Stimulated activated CD4-positive, alpha-beta T cell treated with anti-CD3 and anti-CD28 coated beads, Interleukin-12 subunit alpha, Interleukin-12 subunit beta, amount 100 ng/mL, for 4 hours (primary cell): Measurements from ENCODE around the gene EFEMP1.

Experiments
- DNase-seq: peaks from one replicate; pipeline ENCODE4 v3.0.0-alpha.2; 2020

EFEMP1 gene

DNA sequence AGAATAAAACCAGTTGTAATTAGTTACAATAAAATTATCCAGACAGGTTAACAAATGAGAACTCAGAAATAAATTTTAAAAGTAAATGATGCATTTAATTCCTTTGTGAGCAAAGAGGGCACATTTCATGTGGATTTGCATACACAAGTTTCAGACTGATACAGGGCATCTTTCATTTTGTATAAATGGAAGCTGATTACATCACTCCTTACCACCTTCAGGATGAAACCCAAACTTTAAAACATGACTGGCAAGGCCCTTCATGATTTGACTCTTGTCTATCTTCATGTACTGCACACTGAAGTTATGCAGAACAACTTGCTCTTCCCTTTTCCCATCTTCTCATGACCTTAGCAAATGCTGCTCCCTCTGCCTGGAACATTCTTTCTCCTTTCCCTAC is 26.9 kb downstream of the EFEMP1 start:
- DNase-seq = no peak

DNA sequence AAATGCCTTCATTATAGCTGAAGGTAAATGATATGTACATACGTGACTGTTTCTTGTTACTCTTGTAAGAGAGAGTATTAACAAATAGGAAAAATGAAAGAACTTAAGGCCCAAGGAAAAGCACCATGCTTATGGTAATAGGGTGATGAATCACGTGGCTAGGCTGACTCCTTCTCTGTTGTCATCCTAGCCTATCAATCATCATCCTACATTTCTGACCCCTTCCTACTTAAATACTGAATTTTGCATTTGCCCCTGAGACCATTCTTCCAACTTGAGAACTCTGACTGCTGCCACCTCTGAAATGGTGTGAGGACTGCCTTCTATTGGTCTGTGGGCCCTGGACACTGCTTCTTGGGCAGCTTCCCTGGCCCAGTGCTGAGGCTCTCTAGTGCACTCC is 28.9 kb downstream of the EFEMP1 start:
- DNase-seq = no peak

DNA sequence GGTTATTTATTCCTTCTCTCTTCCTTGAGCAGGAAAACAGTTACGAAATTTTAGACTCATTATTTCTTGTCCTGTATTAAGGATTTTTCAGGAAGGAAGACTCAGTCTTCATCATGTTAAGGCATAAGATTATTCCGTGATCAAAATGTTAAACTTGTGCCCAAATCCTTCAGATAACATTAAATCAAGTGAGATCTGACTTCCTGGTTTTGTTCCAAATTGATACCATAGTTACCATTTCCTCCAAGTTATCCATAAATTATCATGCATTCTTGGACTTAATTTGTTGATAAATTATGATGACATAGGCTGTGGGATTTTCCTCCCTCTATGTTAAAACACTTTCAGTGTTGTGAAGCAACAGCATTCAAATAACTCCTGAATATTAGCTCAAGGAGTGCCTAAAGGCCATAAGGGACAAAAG is 31.9 kb downstream of the EFEMP1 start:
- DNase-seq = no peak

DNA sequence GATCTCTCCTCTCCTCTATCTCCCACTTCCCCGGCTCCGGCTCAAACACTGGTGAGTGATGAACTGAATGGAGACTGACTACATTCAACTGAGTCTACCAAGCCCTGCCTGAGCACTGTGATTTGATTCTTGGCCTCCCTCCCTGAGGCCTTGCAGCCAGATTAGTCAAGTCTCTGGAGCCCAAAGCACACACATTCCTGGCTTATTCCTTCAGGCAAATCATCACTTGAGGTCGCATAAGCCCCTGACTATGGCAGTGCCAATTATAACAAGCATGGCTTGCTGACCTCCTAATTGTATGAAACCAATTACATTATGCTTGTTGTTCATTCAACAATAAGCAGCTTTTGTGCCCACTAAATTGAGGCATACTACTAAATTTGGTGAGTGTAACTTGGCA is 34.6 kb downstream of the EFEMP1 start:
- DNase-seq = no peak

DNA sequence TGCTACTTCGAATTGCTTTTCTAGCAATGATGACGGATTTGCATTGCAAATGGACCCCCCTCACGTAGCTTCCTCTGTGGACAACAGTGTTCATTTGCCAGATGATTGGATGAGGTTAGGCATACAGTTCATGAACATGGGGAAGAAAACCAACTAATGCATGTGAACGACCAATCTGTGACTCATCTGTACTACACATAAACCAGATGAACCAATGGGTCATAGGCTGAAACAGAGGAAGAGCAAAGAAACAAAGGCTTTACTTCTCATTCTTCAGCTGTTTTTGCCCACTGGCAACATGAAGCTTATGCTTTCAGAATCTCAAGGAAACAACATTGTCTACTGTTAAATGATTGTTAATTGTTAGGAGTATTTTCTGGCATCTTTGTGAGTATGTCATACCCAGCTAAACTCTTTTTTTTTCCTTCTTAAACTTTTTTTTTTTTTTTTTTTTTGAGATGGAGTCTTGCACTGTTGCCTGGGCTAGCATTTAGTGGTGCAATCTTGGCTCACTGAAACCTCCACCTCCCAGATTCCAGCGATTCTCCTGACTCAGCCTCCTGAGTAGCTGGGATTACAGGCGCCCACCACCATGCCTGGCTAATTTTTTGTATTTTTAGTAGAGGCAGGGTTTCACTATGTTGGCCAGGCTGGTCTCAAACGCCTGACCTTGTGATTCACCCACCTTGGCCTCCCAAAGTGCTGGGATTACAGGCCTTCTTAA is 35.5 kb downstream of the EFEMP1 start:
- DNase-seq = no peak

DNA sequence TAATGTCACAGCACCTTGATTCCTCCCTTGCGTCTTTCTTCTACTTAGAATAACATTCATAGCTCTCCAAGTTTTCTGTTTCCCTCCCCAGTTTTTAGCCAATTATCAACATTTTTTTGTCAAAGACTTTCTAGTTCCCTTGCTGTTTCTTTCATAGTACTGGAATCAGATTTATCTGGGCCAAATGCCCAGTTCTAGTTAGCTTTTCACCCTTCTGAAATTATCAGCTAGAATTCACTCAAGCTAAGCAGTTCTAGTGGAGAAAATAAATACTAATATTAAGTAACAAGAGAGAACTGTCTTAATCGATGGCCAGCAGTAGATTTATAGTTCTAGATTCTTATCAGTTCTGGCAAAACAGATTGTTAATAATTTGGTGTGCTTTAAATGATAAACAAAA is 36.2 kb downstream of the EFEMP1 start:
- no peak for DNase-seq

DNA sequence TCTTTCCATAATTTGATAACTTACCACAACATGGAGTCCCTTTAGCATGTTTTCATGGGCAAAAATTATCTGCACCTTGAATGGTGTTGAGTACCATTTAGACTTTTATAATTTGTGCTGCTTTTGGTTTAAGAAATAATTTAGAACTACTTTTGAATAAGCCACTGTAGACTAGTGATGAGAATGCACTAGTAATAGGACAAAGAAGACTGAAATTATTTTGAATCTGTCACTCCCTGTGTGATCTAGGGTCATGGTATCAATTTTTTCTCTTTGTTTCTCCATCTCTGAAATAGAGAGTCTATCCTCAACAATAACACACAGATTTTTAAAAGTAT is 37.7 kb downstream of the EFEMP1 start:
- no peak for DNase-seq

DNA sequence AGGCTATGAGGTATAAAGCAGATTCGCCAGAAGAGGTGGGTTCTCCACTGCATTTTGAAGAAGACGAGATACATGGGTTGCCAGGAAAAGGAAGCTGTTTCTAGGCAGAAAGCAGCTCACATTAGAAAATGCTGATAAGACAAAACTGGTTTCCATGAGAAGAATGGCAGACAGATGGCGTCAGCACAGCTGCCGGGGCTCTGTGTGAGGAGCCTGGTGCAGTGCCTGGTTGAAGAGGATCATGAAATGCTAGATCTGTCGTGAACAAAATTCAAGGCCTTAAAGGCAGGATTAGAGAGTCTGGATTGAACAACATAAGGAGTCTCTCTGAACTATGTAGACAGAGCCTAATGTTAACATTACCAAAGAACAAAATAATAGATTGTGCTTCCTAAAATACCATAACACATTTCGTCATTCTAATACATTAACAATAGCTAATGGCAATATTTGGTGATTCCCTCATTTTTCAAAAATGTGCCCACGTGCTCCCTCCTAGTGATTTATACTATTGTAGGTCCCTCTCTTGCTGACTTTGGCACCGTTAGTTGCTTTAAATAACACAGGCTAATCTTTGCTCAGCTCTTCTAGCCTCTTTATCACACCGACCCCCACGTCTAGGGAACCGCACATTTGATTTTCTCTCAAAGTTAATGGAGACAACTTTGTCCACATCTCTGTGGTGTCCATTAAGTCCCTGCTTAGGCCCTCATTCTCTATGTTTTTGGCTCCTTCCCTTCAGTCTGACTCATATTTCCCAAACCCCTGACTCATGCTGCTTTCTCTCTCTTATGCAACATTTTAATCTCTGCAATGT is 38.2 kb downstream of the EFEMP1 start:
- DNase-seq = no peak

DNA sequence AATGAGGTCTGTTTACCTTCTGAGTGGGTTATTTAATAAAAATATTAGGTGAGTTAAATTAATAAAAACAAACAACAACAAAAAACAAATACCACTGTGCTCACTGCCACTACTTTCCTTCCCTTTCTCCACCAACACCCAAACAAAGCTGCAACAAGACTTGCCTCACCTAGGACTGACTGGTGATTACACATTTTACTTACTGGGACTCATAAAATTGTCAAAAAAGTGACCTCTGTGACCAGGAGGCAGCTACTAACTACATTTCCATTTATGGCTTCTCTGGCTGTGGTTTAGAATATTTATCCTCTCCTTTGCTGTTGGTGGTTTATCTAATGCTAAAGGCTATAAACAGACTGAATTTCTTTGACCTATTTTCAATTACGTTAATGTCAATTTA is 39.8 kb downstream of the EFEMP1 start:
- DNase-seq = no peak

DNA sequence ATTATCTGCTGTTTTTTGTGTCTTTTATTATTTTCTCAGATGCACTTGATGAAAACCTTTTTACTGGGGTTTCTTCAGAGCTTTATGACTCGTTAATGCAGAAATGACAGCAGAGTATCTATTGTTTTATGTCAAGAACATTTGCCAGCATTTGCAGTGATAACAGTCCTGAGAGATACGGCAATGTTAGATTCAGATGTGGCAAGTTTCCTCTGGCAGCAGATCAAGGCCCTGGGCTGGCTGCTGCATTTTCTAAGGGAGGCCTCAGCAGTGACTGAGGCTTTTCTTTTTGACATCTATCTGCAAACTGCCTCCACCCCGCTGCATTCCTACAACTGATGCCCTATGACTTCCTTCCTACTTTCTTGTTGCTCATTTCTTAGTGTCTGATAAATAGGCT is 40.2 kb downstream of the EFEMP1 start:
- DNase-seq = no peak

DNA sequence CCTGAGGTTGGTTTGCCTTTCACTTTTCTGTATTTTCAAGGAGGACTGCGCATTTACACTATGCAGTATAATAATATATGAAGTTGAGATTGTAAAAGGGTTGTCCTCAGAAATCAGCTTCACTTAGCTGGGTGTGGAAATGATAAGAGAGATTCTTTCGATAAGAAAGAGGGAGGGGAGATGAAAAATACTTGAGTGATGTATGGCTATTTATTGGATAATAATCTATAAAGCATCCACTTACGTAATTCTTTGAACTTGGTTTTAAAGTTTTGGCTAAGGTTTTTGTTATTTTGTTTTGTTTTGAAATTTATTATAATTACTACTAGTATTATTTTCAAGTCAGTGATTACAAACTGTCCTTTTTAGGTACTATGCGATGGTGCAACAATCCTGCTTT is 40.6 kb downstream of the EFEMP1 start:
- DNase-seq = no peak

DNA sequence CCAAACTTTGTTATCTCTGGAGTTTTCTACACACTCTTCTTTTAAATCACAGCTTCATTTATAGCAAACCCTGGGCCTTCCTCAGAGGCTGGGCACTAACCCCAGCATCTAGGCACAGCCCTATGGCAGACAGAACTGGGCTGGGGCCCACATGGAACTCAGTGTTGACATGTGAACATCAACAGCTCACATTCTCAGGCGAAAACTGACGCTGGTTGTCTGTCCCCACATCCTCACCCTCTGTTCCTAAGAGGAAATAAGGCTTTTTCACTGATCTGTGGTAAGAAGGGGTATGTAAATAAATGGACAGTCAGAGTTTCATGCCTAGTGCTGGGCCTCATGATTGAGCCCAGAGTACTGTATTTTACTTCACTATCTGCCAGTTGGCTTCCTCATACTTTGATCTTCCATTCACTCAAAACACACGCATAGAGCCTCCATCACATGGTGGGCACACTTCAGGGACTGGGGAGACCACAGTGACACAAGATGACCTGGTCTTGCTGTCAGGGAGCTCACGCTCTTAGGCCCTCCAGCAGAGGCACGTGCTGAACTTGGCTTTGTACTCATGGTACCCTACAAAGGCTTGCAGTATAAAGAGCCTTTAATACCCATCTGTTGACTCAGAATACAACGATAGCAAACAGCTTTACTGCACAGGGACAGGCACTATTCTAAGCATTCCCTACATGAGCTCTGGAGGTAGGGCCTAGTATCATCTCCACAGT is 43.0 kb downstream of the EFEMP1 start:
- DNase-seq = no peak

DNA sequence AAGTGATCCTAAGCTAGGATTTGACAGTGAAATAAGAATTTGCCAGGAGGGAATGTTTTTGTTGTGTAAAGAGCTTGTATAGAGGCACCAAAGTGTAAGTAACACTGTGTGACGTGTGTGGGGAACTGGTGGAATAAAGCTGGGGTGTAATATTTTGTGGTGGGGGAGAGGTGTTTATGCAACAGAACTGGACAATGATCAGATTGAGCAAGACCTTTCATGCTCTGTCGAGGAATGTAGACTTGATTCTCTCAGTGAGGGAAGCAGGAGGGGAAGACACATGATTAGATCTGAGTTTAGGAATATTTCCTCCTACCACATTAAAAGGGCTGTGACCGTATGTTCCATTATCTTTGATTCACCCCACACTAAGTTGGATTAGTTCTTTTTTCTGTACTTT is 43.6 kb downstream of the EFEMP1 start:
- DNase-seq = no peak

DNA sequence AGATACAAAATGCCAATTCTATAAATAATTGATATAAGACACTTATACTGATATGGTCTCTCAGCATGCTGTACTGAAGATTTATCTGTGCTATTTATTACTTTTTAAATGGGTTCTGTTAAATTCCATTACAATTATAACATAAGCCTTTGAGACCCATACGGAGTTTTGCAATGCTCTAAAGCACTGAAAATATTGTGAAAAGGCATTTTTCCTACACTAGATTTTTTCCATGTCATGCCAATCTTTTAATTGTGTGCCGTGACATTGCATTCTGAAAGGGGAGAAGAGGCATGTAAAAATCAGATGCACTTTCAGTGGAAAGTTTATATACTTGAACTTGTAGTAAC is 46.5 kb downstream of the EFEMP1 start:
- no peak for DNase-seq

DNA sequence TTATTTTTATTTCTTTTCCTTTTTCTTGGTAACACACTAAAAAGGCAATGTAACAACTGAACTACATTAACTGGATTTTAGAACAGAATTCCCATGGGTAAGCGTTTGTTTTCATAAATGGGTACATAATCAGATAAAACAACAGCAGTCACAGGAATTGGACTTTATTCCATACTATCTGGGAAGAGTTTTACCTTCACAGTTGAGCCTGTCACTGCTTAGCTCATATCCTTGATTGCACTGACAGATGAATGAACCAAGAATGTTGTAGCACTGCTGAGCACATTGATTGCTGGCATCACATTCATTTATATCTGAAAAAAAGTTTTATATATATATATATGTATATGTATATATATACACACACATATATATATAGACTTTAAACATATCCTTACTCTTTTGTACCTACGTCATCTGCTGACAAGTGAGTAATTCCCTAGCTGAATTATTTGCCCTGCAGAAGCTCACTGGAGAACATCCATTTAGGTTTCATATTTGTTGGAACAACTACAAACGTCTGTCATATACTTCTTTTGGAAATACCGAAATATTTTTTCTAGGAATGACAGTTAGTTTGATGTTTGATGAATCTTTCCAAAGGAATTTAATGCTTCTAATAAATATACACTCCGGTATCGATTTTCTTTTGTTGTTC is 47.0 kb downstream of the EFEMP1 start:
- DNase-seq = no peak

DNA sequence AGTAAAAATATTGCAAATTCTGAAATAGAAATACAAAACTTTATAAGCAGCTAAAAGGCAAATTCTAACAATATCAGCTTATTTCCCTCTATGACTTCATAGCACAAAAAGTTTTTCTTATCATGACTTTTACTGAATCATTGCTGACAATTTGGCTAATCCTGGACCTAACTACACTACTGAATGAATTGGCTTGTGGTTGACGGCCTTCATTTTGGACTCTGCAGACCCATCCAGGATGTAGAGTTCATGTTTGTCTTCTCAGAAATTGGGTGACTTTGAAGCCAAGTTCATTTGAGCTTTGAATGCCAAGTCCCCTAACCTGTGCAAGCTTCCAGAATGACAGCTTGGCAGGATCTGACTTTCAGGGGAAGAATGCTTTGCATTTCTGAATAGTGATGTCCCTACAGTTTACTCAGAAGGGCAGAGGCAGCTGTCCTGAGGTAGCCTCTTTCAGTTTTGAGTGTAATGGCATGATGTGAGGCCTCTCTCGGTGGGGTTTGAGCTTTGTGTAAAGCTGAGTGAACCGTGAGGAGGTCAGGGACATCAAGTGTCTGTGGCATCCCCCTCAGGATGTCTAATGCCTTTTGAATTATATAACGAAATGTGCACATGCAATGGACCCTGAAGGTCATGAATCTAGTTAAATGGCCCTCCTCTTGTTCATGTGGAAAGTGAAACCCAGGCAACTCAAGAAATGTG is 48.0 kb downstream of the EFEMP1 start:
- DNase-seq = no peak

DNA sequence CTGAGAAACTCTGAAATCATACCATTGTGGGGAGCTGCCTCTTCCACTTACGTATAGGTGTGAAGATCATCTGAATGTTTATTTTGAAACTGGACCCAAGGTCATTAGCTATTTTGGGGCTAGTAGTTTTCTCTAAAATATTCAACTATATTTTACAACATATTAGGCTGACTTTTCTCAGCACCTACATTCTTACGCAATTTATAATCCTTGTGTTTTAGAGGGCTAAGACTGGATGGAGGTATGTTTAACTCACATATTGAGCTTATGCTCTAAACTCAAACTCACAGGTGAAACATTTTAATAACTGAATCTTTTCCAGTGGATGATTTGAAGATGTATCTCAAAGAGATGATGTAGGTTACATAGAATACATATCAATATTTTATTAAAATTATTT is 49.2 kb downstream of the EFEMP1 start:
- DNase-seq = no peak

DNA sequence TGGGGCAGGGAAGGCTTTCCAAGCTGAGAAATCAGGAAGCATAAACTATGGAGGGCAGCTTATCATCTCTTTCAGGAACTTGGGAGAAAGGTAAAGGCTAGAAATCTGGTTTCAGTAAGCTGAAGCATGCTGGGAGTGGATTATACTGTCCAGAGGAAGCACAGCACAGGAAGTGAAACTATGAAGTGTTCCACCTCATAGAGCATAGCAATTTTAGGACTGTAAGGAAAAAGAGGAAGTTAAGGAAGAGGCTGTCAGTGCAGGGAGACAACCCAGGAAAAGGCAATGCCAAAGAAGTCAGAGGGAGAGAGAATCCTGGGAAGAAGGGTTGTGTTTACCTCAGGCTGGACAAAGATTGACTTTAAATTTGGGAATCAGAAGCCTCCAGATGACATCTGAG is 51.9 kb downstream of the EFEMP1 start:
- no peak for DNase-seq

DNA sequence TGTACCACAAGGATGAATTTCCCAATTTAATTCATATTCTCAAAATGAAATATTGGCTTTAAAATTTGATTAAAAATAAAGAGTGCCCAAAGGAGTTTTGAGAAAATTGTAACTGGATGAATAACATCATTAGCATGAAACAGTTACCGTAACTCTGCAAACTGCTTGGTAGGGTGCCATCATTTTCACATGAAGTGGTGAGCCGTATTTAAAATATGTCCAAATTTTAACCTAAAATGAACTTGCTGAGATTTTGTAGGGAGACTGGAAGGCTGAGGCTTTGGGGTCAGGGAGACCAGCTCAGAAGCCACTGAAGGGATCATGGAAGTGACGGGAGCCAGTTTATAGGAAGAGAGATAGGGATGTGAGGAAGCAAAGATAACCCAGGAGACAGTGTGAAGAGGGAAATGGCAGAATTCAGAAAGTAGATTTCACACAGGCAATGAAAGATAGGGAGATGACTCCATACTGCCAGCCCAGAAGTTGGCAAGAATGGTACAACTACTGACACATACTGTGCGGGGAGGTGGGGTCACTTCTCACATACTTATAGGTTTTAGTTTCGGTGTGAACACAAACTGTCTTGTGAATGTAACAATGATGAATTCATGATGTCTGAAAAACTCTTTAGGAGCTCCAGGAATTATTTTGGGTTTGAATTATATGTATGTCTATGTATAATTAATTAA is 53.8 kb downstream of the EFEMP1 start:
- no peak for DNase-seq

DNA sequence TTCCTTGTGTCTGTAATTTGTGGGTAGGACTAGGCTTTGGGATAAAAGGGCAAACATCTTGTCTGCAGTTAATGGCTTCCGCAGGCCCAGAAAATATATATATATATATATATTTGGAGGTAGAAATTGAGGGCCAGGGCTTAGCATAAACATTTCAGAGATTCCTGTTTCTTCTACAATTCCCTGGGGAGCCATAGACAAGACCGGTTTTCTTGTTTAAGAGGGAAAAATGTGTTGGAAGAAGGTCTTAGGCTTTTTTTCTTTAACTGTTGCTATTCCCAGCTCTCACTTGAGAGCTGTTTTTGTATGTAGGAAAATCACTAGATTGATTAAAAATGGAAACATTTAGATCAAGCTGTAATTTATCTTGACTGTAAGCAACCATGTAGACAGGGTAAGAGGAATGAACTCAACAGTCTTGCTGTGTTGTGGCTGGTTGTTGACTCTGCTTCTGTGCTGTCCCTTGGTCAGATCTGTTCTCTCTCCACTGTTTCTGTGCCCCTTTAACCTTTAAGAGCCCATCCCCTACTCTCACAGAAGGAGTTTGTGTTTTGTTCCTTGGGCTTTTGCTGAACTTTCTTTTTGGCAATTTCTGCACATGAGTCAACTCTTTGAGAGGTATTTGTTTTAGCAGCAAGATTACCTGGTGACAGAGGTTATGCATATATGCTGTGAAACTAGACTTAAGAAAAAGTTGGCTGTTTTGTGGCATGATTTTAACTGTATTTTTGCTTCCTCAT is 58.3 kb downstream of the EFEMP1 start:
- no peak for DNase-seq

DNA sequence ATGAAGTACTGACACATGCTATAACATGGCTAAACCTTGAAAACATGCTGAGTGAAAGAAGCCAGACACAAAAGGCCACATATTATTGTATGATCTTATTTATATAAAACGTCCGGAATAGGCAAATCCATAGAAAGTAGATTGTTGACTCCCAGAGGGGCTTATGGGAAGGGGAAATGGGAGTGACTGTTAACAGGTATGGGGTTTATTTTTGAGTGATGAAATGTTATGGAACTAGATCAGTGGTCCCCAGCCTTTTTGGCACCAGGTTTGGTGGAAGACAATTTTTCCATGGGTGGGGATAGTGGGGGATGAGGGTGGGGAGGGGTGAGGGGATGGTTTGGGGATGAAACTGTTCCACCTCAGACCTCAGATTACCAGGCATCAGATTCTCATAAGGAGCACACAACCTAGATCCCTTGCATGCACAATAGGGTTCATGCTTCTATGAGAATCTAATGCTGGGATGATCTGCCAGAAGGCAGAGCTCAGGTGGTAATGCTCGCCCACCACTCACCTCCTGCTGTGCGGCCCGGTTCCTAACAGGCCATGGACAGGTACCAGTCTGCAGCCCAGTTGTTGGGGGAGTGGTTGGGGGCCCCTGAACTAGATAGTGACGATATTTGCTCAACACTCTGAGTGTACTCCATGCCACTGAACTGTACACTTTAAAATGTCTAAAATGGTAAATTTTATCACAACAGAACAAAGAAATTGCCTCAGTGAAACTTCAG is 59.1 kb downstream of the EFEMP1 start:
- DNase-seq = no peak
